VCaP (cell line): ENCODE data around the gene JUND.
A peak's percentile ranks its signal among the peaks of the same experiment; 100 is the strongest.

Experiments used
- H3K27ac ChIP-seq: fragments of 450-650 bp; 2 replicates; pipeline ENCODE4 v1.5.1; 2017
- CTCF ChIP-seq: fragments of 450-650 bp; conservative IDR thresholded peaks from 2 replicates; pipeline ENCODE4 v1.5.1; 2017; ENCODE audit warnings: mild to moderate bottlenecking, moderate library complexity

JUND gene

GRCh38 chr19:18281082-18282020, at the start of gene JUND:
Gene JUND (minus strand): TSS chr19:18281622. CDS start chr19:18281484, 138 bp downstream.
- peak within 1 kb of the TSS; percentile 99 for H3K27ac ChIP-seq
- 0 out of 2 replicates have a peak, but pooled peaks have one; percentile 5 for TF ChIP-seq CTCF

- H3K27ac ChIP-seq: no peak overlapping the region
- no peak for TF ChIP-seq CTCF
These were observed 49.4 kb upstream of the JUND start for GRCh38 chr19:18330868-18331267.

- no peak for TF ChIP-seq CTCF
- peak overlapping the region; percentile 50 for H3K27ac ChIP-seq
These were observed 47.6 kb upstream of the JUND start for GRCh38 chr19:18329035-18329376.

- TF ChIP-seq CTCF: peak; percentile 86
- peak overlapping the region; percentile 50 for H3K27ac ChIP-seq
These were observed 47.1 kb upstream of the JUND start for GRCh38 chr19:18328340-18329034.

GRCh38 chr19:18326772-18327171, 45.4 kb upstream of the JUND start:
- TF ChIP-seq CTCF: no peak
- H3K27ac ChIP-seq: no peak overlapping the region

GRCh38 chr19:18324373-18324731, 42.9 kb upstream of the JUND start:
- H3K27ac ChIP-seq: peak overlapping the region; percentile 94

GRCh38 chr19:18322759-18323460, 41.5 kb upstream of the JUND start, which contains the start of gene LSM4:
Gene LSM4 (minus strand): TSS chr19:18323076. CDS start chr19:18323020, 56 bp downstream.
- H3K27ac ChIP-seq: peak within 1 kb of the TSS; percentile 94
- peak; percentile 51 for TF ChIP-seq CTCF
